GM12878 (cell line): ENCODE data around the gene RAD51B. TPM values are rescaled to one million over a fixed set of nuclear protein-coding genes. Genes with fewer than 3 reads are reported as not detected.

Source experiments
- GATAD2B ChIP-seq: fragments of 450-650 bp; conservative IDR thresholded peaks from 2 replicates; pipeline ENCODE4 v1.6.1; 2017; ENCODE audit warnings: low read depth, mild to moderate bottlenecking, moderate library complexity
- HCFC1 ChIP-seq: fragments of 150-350 bp; IDR thresholded peaks from 2 replicates; pipeline ENCODE4 v1.6.1; 2014; ENCODE audit warnings: low read length
- IRF3 ChIP-seq: fragments of 450-650 bp; IDR thresholded peaks from 2 replicates; pipeline ENCODE4 v1.6.1; 2014; ENCODE audit warnings: mild to moderate bottlenecking
- IRF4 ChIP-seq: IDR thresholded peaks from 2 replicates; pipeline ENCODE4 v1.6.1; 2011; ENCODE audit warnings: low read depth, low read length
- JUND ChIP-seq: IDR thresholded peaks from 2 replicates; pipeline ENCODE4 v1.6.1; 2012; ENCODE audit warnings: low read depth, mild to moderate bottlenecking, low read length, improper control_type of control experiment, moderate library complexity
- MEF2A ChIP-seq: IDR thresholded peaks from 2 replicates; pipeline ENCODE4 v1.6.1; 2011; ENCODE audit warnings: low read depth, mild to moderate bottlenecking, low read length, moderate library complexity; ENCODE audit not compliant: insufficient read depth
- MYB ChIP-seq: fragments of 150-350 bp; IDR thresholded peaks from 2 replicates; pipeline ENCODE4 v1.6.1; 2014; ENCODE audit warnings: mild to moderate bottlenecking, low read depth, low read length, borderline replicate concordance
- NBN ChIP-seq: fragments of 450-650 bp; IDR thresholded peaks from 2 replicates; pipeline ENCODE4 v1.6.1; 2016
- NFIC ChIP-seq: IDR thresholded peaks from 2 replicates; pipeline ENCODE4 v1.6.1; 2012; ENCODE audit warnings: low read depth, mild to moderate bottlenecking, inconsistent platforms, low read length, moderate library complexity
- NFYA ChIP-seq: IDR thresholded peaks from 2 replicates; pipeline ENCODE4 v1.6.1; 2011; ENCODE audit warnings: low read depth, mild to moderate bottlenecking, low read length, improper control_type of control experiment, borderline replicate concordance
- NR2C1 ChIP-seq: fragments of 450-650 bp; IDR thresholded peaks from 2 replicates; pipeline ENCODE4 v1.6.1; 2017; ENCODE audit warnings: antibody characterized with exemption, mild to moderate bottlenecking, moderate library complexity
- POLR2A ChIP-seq: IDR thresholded peaks from 2 replicates; pipeline ENCODE4 v1.6.1; 2011; ENCODE audit warnings: low read depth, mild to moderate bottlenecking, low read length
- SMAD1 ChIP-seq: fragments of 450-650 bp; IDR thresholded peaks from 2 replicates; pipeline ENCODE4 v1.6.1; 2018; ENCODE audit warnings: mild to moderate bottlenecking, low read depth; ENCODE audit not compliant: partially characterized antibody
- SUPT20H ChIP-seq: IDR thresholded peaks from 2 replicates; pipeline ENCODE4 v1.6.1; 2011; ENCODE audit warnings: low read depth, mild to moderate bottlenecking, low read length, moderate library complexity, borderline replicate concordance; ENCODE audit not compliant: control insufficient read depth
- TCF7 ChIP-seq: IDR thresholded peaks from 2 replicates; pipeline ENCODE4 v1.6.1; 2014; ENCODE audit warnings: antibody characterized with exemption, borderline replicate concordance
- ZBTB4 ChIP-seq: fragments of 450-650 bp; formaldehyde crosslinking; IDR thresholded peaks from 2 replicates; pipeline ENCODE4 v1.4.0; 2022; ENCODE audit warnings: mild to moderate bottlenecking, moderate library complexity
- ZNF217 ChIP-seq: fragments of 450-650 bp; IDR thresholded peaks from 2 replicates; pipeline ENCODE4 v1.6.1; 2017; ENCODE audit warnings: antibody characterized with exemption, mild to moderate bottlenecking
- ZNF24 ChIP-seq: fragments of 450-650 bp; IDR thresholded peaks from 2 replicates; pipeline ENCODE4 v1.6.1; 2017; ENCODE audit warnings: antibody characterized with exemption, mild to moderate bottlenecking
- ZNF622 ChIP-seq: fragments of 450-650 bp; IDR thresholded peaks from 2 replicates; pipeline ENCODE4 v1.6.1; 2017; ENCODE audit warnings: mild to moderate bottlenecking, inconsistent platforms
- ZSCAN29 ChIP-seq: fragments of 450-650 bp; IDR thresholded peaks from 2 replicates; pipeline ENCODE4 v1.6.1; 2017; ENCODE audit warnings: mild to moderate bottlenecking, moderate library complexity
- polyA plus RNA-seq, 11 experiments: library from polyadenylated mRNA; depleted of rRNA in 4 of 11; unstranded in 6 of 11; stranded (reverse) in 5 of 11; fragments of >200 nt; fragmentation: Nextera tagmentation in 4 of 11; fragmentation: Illumina TruSeq in 1 of 11; extraction: Ambion mirVana in 4 of 11; extraction: Trizol in 1 of 11; gene quantifications; 1 replicate in 1 of 11; 2 replicates in 10 of 11; pipeline versions ENCODE4 v1.2.1 to v1.2.3, GENCODE V29; 2011 to 2016; ENCODE audit warnings: inconsistent platforms in 2 of 11, missing spikeins in 2 of 11, low read depth in 1 of 11
- total RNA-seq, 4 experiments: library from RNA; depleted of rRNA in 3 of 4; stranded (reverse); fragments of >200 nt in 3 of 4; fragmentation: Illumina TruSeq in 1 of 4; extraction: Trizol in 1 of 4; gene quantifications; 2 replicates each; pipeline versions ENCODE4 v1.2.1 to v1.2.3, GENCODE V29; 2013 to 2021
- TF ChIP-seq, protein P1 (sequence below): fragments of 450-650 bp; formaldehyde crosslinking; IDR thresholded peaks from 2 replicates; pipeline ENCODE4 v1.4.0; 2020; ENCODE audit warnings: mild to moderate bottlenecking, moderate library complexity
- TF ChIP-seq, protein P2 (sequence below): fragments of 450-650 bp; conservative IDR thresholded peaks from 2 replicates; pipeline ENCODE4 v1.6.1; 2017; ENCODE audit warnings: mild to moderate bottlenecking, moderate library complexity

Gene RAD51B
- total and polyA plus RNA-seq, 10 of the 15 experiments (the other 5 are each of a cell fraction or from before 2014, with no cell fraction given) = 9.8 to 26.8 (median 21.3) TPM

DNA sequence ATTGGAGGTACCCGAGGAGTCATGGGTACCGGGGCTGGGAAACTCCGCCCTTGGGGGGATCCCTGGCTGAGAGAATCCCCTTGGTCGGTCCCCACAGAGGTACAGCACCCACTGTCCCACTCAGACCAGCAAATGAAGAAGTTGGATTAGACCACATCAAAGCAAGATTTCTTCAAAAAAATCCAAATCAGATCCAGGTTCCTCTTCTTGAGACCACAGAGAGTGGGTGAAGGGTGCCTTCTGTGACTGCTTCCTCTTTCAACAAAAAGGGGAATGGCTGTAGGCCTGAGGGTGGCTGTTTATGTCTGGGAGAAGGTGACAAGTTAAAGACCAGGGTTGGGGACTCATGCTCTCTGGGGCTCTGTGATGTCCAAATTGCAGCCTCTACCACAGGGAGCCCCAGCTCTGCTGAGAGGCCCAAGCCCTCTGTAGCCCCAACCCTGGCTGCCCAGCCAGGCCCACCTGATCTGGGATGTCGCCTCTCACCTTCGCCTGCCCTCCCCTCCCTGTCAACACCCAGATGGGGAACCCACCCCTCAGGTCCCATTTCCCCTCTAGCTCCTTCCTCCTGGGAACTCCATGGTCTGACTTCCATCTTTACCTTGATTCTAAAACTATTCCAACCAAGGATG, 922.4 kb downstream of the RAD51B start (continued):
- TF ChIP-seq ZBTB4 (no peak), SUPT20H (no peak), MYB (no peak), HCFC1 (no peak), ZNF622 (no peak), ZSCAN29 (no peak), NBN (peak; percentile 95), ZNF217 (peak; percentile 64; the same call in 1 of the 2 replicates), JUND (peak; percentile 38; the same call in 1 of the 2 replicates), NFYA (no peak), IRF4 (peak; percentile 93), TCF7 (peak; percentile 100), IRF3 (no peak), MEF2A (peak; percentile 87), GATAD2B (peak; percentile 73; the same call in 1 of the 2 replicates), SMAD1 (peak; percentile 59), NR2C1 (no peak), NFIC (peak; percentile 99), POLR2A (no peak), ZNF24 (no peak; the same call in 1 of the 2 replicates)
- TF ChIP-seq, protein P1, sequence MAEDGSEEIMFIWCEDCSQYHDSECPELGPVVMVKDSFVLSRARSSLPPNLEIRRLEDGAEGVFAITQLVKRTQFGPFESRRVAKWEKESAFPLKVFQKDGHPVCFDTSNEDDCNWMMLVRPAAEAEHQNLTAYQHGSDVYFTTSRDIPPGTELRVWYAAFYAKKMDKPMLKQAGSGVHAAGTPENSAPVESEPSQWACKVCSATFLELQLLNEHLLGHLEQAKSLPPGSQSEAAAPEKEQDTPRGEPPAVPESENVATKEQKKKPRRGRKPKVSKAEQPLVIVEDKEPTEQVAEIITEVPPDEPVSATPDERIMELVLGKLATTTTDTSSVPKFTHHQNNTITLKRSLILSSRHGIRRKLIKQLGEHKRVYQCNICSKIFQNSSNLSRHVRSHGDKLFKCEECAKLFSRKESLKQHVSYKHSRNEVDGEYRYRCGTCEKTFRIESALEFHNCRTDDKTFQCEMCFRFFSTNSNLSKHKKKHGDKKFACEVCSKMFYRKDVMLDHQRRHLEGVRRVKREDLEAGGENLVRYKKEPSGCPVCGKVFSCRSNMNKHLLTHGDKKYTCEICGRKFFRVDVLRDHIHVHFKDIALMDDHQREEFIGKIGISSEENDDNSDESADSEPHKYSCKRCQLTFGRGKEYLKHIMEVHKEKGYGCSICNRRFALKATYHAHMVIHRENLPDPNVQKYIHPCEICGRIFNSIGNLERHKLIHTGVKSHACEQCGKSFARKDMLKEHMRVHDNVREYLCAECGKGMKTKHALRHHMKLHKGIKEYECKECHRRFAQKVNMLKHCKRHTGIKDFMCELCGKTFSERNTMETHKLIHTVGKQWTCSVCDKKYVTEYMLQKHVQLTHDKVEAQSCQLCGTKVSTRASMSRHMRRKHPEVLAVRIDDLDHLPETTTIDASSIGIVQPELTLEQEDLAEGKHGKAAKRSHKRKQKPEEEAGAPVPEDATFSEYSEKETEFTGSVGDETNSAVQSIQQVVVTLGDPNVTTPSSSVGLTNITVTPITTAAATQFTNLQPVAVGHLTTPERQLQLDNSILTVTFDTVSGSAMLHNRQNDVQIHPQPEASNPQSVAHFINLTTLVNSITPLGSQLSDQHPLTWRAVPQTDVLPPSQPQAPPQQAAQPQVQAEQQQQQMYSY = no peak
- TF ChIP-seq, protein P2, sequence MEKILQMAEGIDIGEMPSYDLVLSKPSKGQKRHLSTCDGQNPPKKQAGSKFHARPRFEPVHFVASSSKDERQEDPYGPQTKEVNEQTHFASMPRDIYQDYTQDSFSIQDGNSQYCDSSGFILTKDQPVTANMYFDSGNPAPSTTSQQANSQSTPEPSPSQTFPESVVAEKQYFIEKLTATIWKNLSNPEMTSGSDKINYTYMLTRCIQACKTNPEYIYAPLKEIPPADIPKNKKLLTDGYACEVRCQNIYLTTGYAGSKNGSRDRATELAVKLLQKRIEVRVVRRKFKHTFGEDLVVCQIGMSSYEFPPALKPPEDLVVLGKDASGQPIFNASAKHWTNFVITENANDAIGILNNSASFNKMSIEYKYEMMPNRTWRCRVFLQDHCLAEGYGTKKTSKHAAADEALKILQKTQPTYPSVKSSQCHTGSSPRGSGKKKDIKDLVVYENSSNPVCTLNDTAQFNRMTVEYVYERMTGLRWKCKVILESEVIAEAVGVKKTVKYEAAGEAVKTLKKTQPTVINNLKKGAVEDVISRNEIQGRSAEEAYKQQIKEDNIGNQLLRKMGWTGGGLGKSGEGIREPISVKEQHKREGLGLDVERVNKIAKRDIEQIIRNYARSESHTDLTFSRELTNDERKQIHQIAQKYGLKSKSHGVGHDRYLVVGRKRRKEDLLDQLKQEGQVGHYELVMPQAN = no peak
